BE2C (cell line): ENCODE results near the gene PARD6B.
"Not testable (repeated sequence)": the region's sequence is repeated elsewhere in the genome, so short reads cannot be mapped to it uniquely, and the experiment has no call there.

Source experiments
- DNase-seq: peaks from one replicate; pipeline ENCODE4 v3.0.0-alpha.2; 2020
- H3K27me3 ChIP-seq: fragments of 250-450 bp; sonication (Bioruptor Pico); 2 replicates; pipeline ENCODE4 v1.5.1; 2020; ENCODE audit warnings: mild to moderate bottlenecking
- H3K36me3 ChIP-seq: fragments of 250-450 bp; sonication (Bioruptor Pico); 2 replicates; pipeline ENCODE4 v1.5.1; 2020; ENCODE audit warnings: mild to moderate bottlenecking
- H3K4me1 ChIP-seq: fragments of 250-450 bp; sonication (Bioruptor Pico); 2 replicates; pipeline ENCODE4 v1.5.1; 2020
- H3K4me3 ChIP-seq: 2 replicates; pipeline ENCODE4 v1.5.1; 2011; ENCODE audit warnings: low read depth, low read length
- H3K9me3 ChIP-seq: fragments of 250-450 bp; sonication (Bioruptor Pico); 2 replicates; pipeline ENCODE4 v1.5.1; 2020
- CTCF ChIP-seq: IDR thresholded peaks from 2 replicates; pipeline ENCODE4 v1.5.1; 2012; ENCODE audit warnings: mild to moderate bottlenecking, low read depth, low read length

The PARD6B gene

DNA sequence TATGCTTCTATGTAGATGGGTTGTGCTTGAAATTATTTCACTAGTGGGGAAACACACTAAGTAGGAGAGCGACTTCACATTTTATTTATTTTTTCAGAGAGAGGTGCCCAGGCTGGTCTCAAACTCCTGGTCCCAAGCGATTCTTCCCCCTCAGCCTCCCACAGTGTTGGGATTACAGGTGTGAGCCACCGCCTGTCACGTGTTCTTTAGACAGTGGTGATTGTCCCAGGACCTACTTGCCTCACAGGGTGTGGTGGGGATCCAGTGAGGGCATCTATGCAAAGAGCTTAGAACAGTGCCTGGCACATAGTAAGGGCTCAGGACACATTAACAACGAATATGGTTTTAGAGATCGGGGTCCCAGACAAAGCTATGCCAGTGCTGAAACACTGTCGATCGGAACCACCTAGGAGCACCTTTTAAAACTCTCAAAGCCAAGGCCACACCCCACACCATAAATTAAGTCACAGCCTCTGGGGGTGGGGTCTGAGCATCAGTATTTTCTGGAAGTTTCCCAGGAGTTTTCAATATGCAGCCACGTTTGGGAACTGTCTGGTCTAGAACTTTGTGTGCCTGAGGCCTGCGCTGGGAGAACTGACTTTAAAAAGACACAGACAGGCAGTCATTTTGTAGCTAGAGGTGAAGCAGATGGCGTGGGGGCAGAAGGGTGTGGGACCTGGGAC lies 58.7 kb downstream of the PARD6B start:
- Histone ChIP-seq H3K27me3 (no peaks in the 10 kb centered on the region), H3K9me3 (no peaks in the 10 kb centered on the region), H3K4me1 (peaks cover 18% of the 10 kb centered on the region), H3K36me3 (no peaks in the 10 kb centered on the region), H3K4me3 (no peak overlapping the region)
- no peak for TF ChIP-seq CTCF
- DNase-seq = no peak

DNA sequence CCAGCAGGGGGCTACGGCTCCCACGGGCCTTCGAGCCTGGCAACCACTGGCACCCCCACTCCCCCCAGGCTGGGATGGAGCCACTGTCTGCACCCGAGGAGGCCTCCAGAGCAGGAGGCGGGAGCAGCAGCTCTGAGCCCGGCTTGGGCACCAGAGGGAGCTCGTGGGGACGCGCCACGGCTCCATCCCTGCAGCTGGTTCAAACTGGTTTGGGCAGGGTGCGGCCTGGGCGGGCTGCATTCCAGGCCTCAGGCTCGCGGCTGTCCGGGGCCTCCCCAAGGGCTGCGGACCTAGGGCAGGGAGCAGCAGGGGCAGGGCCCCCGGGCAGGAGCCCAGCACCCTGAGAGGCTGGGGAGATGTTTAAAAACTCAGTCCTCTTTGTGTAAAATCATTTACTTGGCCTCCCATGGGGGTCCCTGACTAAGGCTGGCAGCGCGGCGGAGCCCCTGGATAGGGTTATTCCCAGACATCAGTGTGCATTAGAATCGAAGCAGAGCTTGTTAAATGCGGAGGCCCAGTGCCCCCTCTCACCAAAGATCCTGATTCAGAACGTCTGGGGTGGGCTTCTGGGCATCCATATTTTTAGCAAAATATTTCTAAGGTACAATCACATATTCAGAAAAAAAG lies 59.4 kb downstream of the PARD6B start:
- H3K4me3 ChIP-seq = no peak overlapping the region
- H3K36me3 ChIP-seq = no peaks in the 10 kb centered on the region
- peaks cover 18% of the 10 kb centered on the region for H3K4me1 ChIP-seq
- H3K27me3 ChIP-seq = no peaks in the 10 kb centered on the region
- TF ChIP-seq CTCF = peak; percentile 79
- DNase-seq = peak; percentile 92
- H3K9me3 ChIP-seq = no peaks in the 10 kb centered on the region

DNA sequence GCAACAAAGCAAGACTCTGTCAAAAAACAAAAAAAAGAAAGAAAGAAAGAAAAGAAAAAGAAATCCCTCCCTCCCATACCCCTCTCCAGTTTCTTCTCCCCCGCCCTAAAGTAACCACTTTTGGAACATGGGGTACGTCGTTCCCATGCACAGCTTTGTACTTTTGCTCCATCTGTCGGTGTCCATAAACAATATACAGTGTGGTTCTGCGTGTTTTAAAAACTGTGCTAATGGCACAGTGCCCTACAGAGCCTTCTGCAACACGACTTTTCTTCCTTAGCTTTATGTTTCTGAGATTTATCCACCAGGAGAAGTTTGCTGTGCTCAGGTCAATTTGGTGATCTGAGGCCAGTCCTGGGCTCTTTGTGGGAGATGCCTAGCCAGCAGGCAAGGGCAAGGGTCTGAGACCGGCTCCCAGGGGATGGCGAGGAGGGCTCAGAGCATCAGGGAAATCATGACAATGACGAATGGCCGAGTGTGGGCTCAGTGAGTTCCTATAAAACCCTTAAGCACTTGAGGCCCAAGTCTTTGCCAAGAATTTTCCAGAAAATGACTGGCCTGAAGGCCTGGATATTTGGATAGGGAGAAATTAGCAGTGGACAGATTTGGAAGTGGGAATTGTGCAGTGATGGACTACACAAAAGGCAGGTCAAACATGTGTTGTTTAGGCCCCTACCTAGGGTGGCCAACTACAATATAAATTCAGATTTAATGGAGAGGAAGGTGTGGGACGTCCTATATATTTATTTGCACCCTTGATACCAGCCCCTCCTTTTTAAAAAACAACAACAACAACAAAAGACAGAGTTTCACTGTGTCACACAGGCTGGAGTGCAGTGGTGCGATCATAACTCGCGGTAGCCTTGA lies 61.6 kb downstream of the PARD6B start:
- no peaks in the 10 kb centered on the region for H3K9me3 ChIP-seq
- no peak for TF ChIP-seq CTCF
- H3K36me3 ChIP-seq = no peaks in the 10 kb centered on the region
- H3K4me1 ChIP-seq = peaks cover 18% of the 10 kb centered on the region
- H3K4me3 ChIP-seq = no peak overlapping the region
- DNase-seq = no peak
- H3K27me3 ChIP-seq = no peaks in the 10 kb centered on the region

DNA sequence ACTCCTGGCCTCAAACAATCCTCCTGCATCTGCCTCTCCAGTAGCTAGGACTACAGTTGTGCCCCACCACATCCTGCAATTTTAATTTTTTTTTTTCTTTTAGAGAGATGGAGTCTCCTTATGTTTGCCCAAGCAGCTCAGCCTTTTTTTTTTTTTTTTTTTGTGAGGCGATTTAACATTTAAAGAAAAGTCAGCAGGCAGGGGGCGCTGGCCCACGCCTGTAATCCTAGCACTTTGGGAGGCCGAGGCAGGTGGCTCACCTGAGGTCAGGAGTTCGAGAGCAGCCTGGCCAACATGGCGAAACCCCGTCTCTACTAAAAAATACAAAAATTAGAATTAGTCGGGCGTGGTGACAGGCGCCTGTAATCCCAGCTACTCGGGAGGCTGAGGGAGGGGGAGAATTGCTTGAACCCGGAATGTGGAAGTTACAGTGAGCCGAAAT lies 62.2 kb downstream of the PARD6B start:
- H3K4me1 ChIP-seq = peaks cover 12% of the 10 kb centered on the region
- H3K27me3 ChIP-seq, H3K36me3 ChIP-seq, H3K9me3 ChIP-seq, H3K4me3 ChIP-seq: not testable (repeated sequence)
- DNase-seq = peak; percentile 36
- TF ChIP-seq CTCF = peak; percentile 52

DNA sequence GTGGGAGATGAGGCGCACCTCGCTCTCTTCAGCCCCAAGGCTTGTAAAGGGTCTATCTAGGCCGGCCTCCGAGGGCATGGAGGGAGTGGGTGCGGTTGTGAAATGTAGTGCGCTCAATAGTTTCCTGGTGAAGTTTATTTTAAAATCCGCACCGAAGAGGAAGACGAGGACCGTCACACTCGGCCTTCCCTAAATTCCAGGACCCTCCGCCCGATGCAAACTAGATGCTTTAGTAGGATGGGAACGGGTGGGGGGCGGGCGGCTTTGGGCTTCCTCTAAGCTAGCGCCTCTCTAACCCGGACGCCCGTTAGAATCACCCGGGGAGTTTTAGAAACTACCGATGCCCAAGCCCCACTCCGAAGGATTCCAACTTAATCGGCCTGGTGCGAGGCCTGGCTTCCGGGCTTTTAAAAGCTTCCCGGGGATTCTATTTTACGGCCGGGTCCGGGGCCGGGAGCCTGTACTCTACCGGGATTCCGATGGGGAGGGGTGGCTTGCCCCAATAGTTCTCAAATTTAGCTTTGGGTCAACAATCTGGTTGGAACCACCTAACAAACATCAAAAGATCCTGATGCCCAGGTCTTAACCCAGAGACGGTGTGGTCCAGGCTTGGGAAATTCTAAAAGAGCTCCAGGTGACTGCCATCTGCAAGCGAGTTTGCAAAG lies 62.9 kb downstream of the PARD6B start:
- DNase-seq = no peak
- H3K36me3 ChIP-seq = no peaks in the 10 kb centered on the region
- TF ChIP-seq CTCF = no peak; the same call in 1 of the 2 replicates
- peaks cover 12% of the 10 kb centered on the region for H3K4me1 ChIP-seq
- no peaks in the 10 kb centered on the region for H3K27me3 ChIP-seq
- H3K4me3 ChIP-seq = peak overlapping the region; percentile 61
- H3K9me3 ChIP-seq = no peaks in the 10 kb centered on the region
